Muscle layer of duodenum (tissue), 2 donors: ENCODE results near the gene TMEM187.
"Not testable (repeated sequence)": the region's sequence is repeated elsewhere in the genome, so short reads cannot be mapped to it uniquely, and the experiment has no call there.

Experiments
- H3K27ac ChIP-seq: one replicate; pipeline ENCODE4 v1.7.0; 2013; ENCODE audit warnings: mild to moderate bottlenecking, low read length
- H3K27me3 ChIP-seq: one replicate; pipeline ENCODE4 v1.7.0; 2013; ENCODE audit warnings: low read depth, mild to moderate bottlenecking, control low read depth, low read length
- H3K36me3 ChIP-seq, 2 donors: one replicate each; pipeline ENCODE4 v1.7.0; 2013; ENCODE audit warnings: low read length in 2 of 2, control low read depth in 1 of 2, mild to moderate bottlenecking in 1 of 2; ENCODE audit not compliant: insufficient read depth in 2 of 2, control insufficient read depth in 1 of 2
- H3K4me1 ChIP-seq, 2 donors: one replicate each; pipeline ENCODE4 v1.7.0; 2013; ENCODE audit warnings: low read length in 2 of 2, mild to moderate bottlenecking in 2 of 2, control low read depth in 1 of 2, moderate library complexity in 1 of 2; ENCODE audit not compliant: insufficient read depth in 2 of 2, control insufficient read depth in 1 of 2
- H3K4me3 ChIP-seq, 2 donors: one replicate each; pipeline ENCODE4 v1.7.0; 2013; ENCODE audit warnings: low read length in 2 of 2, low read depth in 1 of 2, mild to moderate bottlenecking in 1 of 2
- H3K9me3 ChIP-seq, 2 donors: one replicate each; pipeline ENCODE4 v1.7.0; 2013; ENCODE audit warnings: low read length in 2 of 2, control low read depth in 1 of 2, mild to moderate bottlenecking in 1 of 2; ENCODE audit not compliant: control insufficient read depth in 1 of 2
- donor health status: healthy.

TMEM187 gene

GRCh38 chrX:153992180-153992579 is 19.6 kb downstream of the TMEM187 start:
- Histone ChIP-seq H3K9me3 (no peaks in the 10 kb centered on the region), H3K27me3 (no peaks in the 10 kb centered on the region), H3K27ac (no peak overlapping the region)

DNA sequence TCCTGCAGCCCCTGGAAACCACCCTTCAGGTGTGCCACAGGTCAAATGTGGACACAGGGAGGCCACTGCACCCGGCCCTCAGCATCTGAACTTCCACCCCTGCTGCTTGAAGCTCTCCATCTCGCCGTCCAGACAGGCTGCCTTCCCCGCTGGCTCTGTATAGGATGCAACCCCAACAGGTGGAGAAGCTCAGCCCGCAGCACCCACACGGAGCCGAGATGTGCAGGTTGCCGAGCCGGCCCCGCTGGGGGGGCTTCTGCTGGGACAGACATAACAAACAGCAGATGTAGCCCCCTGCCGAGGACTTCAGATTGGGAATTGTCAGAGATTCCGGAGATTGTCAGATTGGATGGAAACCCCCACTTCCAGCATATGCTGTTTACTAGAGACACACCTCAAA is 20.5 kb downstream of the TMEM187 start:
- Histone ChIP-seq H3K4me3 (no peak overlapping the region), H3K36me3 (no peaks in the 10 kb centered on the region), H3K27me3 (no peaks in the 10 kb centered on the region), H3K9me3 (no peaks in the 10 kb centered on the region), H3K4me1 (no peaks in the 10 kb centered on the region), H3K27ac (no peak overlapping the region)

More at GRCh38 chrX:153992180-153992579, 19.6 kb downstream of the TMEM187 start:
- Histone ChIP-seq H3K4me3 (no peak overlapping the region), H3K36me3 (no peaks in the 10 kb centered on the region), H3K4me1 (no peaks in the 10 kb centered on the region)

GRCh38 chrX:153993978-153994377 is 21.4 kb downstream of the TMEM187 start:
- H3K27ac ChIP-seq: no peak overlapping the region
- no peaks in the 10 kb centered on the region for H3K27me3 ChIP-seq
- no peaks in the 10 kb centered on the region for H3K36me3 ChIP-seq
- H3K9me3 ChIP-seq: no peaks in the 10 kb centered on the region
- no peaks in the 10 kb centered on the region for H3K4me1 ChIP-seq
- no peak overlapping the region for H3K4me3 ChIP-seq

- H3K36me3 ChIP-seq, H3K27ac ChIP-seq, H3K4me3 ChIP-seq: not testable (repeated sequence)
Observed at GRCh38 chrX:153994398-153994797, 21.8 kb downstream of the TMEM187 start.

GRCh38 chrX:153995504-153995903 is 22.9 kb downstream of the TMEM187 start:
- H3K4me1 ChIP-seq: peaks cover 0 to 3% of the 10 kb centered on the region in 2 donors
- no peak overlapping the region for H3K27ac ChIP-seq
- H3K27me3 ChIP-seq: no peaks in the 10 kb centered on the region
- H3K9me3 ChIP-seq: no peaks in the 10 kb centered on the region
- no peaks in the 10 kb centered on the region for H3K36me3 ChIP-seq
- H3K4me3 ChIP-seq: no peak overlapping the region

More at GRCh38 chrX:153994398-153994797, 21.8 kb downstream of the TMEM187 start:
- H3K27me3 ChIP-seq, H3K9me3 ChIP-seq, H3K4me1 ChIP-seq: not testable (repeated sequence)

GRCh38 chrX:153999359-154000037 is 26.9 kb downstream of the TMEM187 start:
- Histone ChIP-seq H3K4me3 (no peak overlapping the region), H3K27me3 (no peaks in the 10 kb centered on the region), H3K9me3 (no peaks in the 10 kb centered on the region), H3K36me3 (no peaks in the 10 kb centered on the region), H3K27ac (no peak overlapping the region), H3K4me1 (peaks cover 0 to 3% of the 10 kb centered on the region in 2 donors)

DNA sequence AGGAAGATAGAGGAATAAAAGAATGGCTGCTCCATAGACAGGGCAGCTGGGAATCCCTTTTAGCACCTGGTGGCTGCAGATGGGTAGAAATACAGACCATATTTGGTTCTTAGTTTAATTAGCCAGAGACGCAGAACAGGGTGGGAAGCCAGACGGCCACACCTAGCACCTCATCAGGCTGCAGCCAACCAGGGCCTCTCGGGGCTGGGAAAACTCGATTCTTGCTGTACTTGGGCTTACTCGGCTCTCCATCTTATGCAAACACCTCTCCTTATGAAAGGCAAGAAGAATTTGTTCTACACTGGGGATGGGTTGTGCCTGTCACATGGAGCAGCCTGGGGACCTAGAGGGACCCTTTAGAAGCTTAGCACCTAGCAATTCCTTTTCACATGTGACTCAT is 27.5 kb downstream of the TMEM187 start:
- Histone ChIP-seq H3K9me3 (no peaks in the 10 kb centered on the region), H3K27me3 (no peaks in the 10 kb centered on the region), H3K4me3 (no peak overlapping the region), H3K27ac (no peak overlapping the region), H3K4me1 (peaks cover 0 to 3% of the 10 kb centered on the region in 2 donors), H3K36me3 (no peaks in the 10 kb centered on the region)

DNA sequence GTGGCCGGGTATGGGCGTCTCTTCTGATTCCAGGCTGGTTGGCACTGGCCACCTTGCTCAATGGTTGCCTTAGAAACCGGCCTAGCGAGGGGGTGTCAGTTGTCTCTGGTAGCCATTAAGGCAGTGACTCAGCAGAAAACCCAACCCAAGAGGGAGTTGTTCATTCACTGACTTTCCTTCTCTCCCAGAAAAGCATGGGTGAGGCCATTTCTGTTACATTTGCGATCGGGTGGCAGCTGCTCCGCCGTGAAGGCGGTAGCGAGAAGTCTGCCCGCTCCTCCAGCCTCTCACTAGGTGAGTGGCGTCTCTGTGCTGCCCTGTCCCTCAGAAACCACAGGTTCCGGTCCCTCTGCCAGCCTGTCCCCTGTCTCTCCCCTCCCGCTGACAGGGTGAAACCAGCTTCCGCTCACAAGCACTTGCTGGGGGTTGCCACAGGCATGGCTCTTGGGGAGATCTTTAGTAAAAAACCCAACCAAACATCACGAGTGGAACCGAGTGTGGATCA is 29.7 kb downstream of the TMEM187 start:
- Histone ChIP-seq H3K9me3 (no peaks in the 10 kb centered on the region), H3K27me3 (no peaks in the 10 kb centered on the region), H3K36me3 (no peaks in the 10 kb centered on the region), H3K4me1 (peaks cover 0 to 3% of the 10 kb centered on the region in 2 donors), H3K4me3 (no peak overlapping the region), H3K27ac (peak overlapping the region; percentile 8)

DNA sequence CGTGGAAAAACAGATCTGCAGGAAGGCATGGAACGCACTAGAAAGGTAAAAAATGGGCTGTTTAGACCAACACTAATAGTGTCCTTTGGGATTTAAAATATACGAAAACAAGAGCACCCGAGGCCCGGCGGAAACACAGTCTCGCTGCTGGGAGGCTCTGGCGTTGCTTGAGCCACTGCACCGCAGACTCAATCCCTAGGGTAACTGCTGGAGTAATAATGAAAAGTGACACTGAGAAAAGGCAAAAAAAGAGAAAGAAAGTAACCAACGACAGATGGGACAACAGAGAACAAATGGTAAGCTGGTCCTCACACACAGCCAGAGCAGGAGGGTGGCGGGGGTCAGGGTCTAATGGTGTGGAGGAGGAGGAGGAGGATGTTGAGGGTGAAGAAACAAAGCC is 31.8 kb downstream of the TMEM187 start:
- H3K27ac ChIP-seq: no peak overlapping the region
- H3K4me3 ChIP-seq: no peak overlapping the region
- no peaks in the 10 kb centered on the region for H3K27me3 ChIP-seq
- H3K9me3 ChIP-seq: no peaks in the 10 kb centered on the region
- peaks cover 0 to 3% of the 10 kb centered on the region in 2 donors for H3K4me1 ChIP-seq
- H3K36me3 ChIP-seq: no peaks in the 10 kb centered on the region

DNA sequence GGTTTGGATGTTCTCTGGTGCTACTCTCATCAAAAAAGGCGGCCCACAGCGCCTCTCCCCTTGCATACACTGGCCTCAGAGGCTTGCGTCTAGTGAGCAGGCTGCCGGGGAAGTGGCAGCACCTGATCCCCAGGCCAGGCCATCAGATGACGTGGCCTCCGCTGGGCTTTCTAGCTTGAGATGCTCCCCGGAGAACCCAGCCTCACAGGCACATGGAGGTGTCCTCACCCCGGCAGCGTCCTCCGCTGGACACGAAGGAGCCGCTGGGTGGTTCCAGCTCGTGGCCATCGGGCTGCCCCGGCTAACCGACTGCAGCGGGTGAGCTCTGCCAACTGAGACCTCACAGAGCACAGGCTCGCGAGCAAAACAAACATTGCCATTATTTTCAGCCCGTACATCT is 34.4 kb downstream of the TMEM187 start:
- Histone ChIP-seq H3K9me3 (no peaks in the 10 kb centered on the region), H3K4me1 (no peaks in the 10 kb centered on the region), H3K4me3 (no peak overlapping the region), H3K27ac (no peak overlapping the region), H3K36me3 (no peaks in the 10 kb centered on the region), H3K27me3 (no peaks in the 10 kb centered on the region)

DNA sequence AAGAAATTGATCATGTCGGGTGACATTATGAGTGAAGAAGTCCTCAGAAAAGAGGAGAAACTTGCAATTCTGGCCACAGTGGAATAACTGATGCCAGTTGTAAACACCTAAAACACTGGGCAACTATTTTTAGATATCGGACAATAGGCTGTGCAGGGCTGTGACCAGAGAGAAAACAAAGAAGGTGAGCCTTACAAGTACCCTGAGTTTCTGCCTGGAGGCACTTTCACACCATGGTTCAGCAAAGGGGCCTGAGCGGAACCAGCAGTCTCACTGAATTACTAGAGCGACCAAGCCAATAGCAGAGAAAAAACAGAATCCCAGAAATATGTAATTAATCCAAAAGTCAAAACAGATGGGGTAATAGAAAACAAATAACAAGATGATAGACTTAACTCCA is 36.0 kb downstream of the TMEM187 start:
- Histone ChIP-seq H3K4me1 (peaks cover 0 to 3% of the 10 kb centered on the region in 2 donors), H3K36me3 (no peaks in the 10 kb centered on the region), H3K9me3 (no peaks in the 10 kb centered on the region), H3K27ac (no peak overlapping the region), H3K4me3 (no peak overlapping the region), H3K27me3 (no peaks in the 10 kb centered on the region)
